ENCODE data around the gene NTM.

Gene NTM

GRCh38 chr11:131664816-131665215 lies 294.4 kb downstream of the NTM start:
- no peaks in the 10 kb centered on the region for H3K9me3 Mint-ChIP-seq
- H3K4me3 Mint-ChIP-seq = no peak overlapping the region
- H3K4me1 Mint-ChIP-seq (ENCODE audit: low read depth) = peaks cover 13% of the 10 kb centered on the region
- intact Hi-C loops (cut with micrococcal nuclease) = no loop called here
- H3K27ac Mint-ChIP-seq = no peak overlapping the region
- no peaks in the 10 kb centered on the region for H3K36me3 Mint-ChIP-seq (ENCODE audit: low read depth)
- H3K27me3 Mint-ChIP-seq = peaks cover 15% of the 10 kb centered on the region

- Mint-ChIP-seq H3K27ac (no peak overlapping the region), H3K4me1 (ENCODE audit: low read depth) (peaks cover 13% of the 10 kb centered on the region), H3K4me3 (no peak overlapping the region), H3K36me3 (ENCODE audit: low read depth) (no peaks in the 10 kb centered on the region), H3K9me3 (no peaks in the 10 kb centered on the region), H3K27me3 (peaks cover 12% of the 10 kb centered on the region)
- intact Hi-C loops (cut with micrococcal nuclease) = no loop called here
Measured at GRCh38 chr11:131665344-131665968, 295.0 kb downstream of the NTM start.

GRCh38 chr11:131666006-131666405 lies 295.6 kb downstream of the NTM start:
- intact Hi-C loops (cut with micrococcal nuclease) = no loop called here
- no peak overlapping the region for H3K4me3 Mint-ChIP-seq
- H3K4me1 Mint-ChIP-seq (ENCODE audit: low read depth) = peaks cover 13% of the 10 kb centered on the region
- H3K27me3 Mint-ChIP-seq = peaks cover 9% of the 10 kb centered on the region
- H3K27ac Mint-ChIP-seq = no peak overlapping the region
- no peaks in the 10 kb centered on the region for H3K9me3 Mint-ChIP-seq
- no peaks in the 10 kb centered on the region for H3K36me3 Mint-ChIP-seq (ENCODE audit: low read depth)

- H3K4me3 Mint-ChIP-seq = no peak overlapping the region
- H3K4me1 Mint-ChIP-seq (ENCODE audit: low read depth) = peaks cover 13% of the 10 kb centered on the region
- H3K36me3 Mint-ChIP-seq (ENCODE audit: low read depth) = no peaks in the 10 kb centered on the region
- H3K27me3 Mint-ChIP-seq = peaks cover 9% of the 10 kb centered on the region
- no peaks in the 10 kb centered on the region for H3K9me3 Mint-ChIP-seq
- H3K27ac Mint-ChIP-seq = no peak overlapping the region
- intact Hi-C loops (cut with micrococcal nuclease) = no loop called here
Measured at GRCh38 chr11:131666617-131667016, 296.2 kb downstream of the NTM start.

- Mint-ChIP-seq H3K27ac (no peak overlapping the region), H3K4me3 (no peak overlapping the region), H3K36me3 (ENCODE audit: low read depth) (no peaks in the 10 kb centered on the region), H3K27me3 (peaks cover 9% of the 10 kb centered on the region), H3K4me1 (ENCODE audit: low read depth) (peaks cover 13% of the 10 kb centered on the region), H3K9me3 (no peaks in the 10 kb centered on the region)
- intact Hi-C loops (cut with micrococcal nuclease) = no loop called here
Measured at GRCh38 chr11:131667566-131667965, 297.2 kb downstream of the NTM start.

- no peak overlapping the region for H3K27ac Mint-ChIP-seq
- H3K4me3 Mint-ChIP-seq = no peak overlapping the region
- intact Hi-C loops (cut with micrococcal nuclease) = no loop called here
- H3K4me1 Mint-ChIP-seq (ENCODE audit: low read depth) = peaks cover 13% of the 10 kb centered on the region
- peaks cover 9% of the 10 kb centered on the region for H3K27me3 Mint-ChIP-seq
- no peaks in the 10 kb centered on the region for H3K9me3 Mint-ChIP-seq
- no peaks in the 10 kb centered on the region for H3K36me3 Mint-ChIP-seq (ENCODE audit: low read depth)
Measured at GRCh38 chr11:131668500-131669400, 298.3 kb downstream of the NTM start.

- H3K4me3 Mint-ChIP-seq = no peak overlapping the region
- no peak overlapping the region for H3K27ac Mint-ChIP-seq
- no peaks in the 10 kb centered on the region for H3K9me3 Mint-ChIP-seq
- H3K36me3 Mint-ChIP-seq (ENCODE audit: low read depth) = no peaks in the 10 kb centered on the region
- intact Hi-C loops (cut with micrococcal nuclease) = no loop called here
- H3K4me1 Mint-ChIP-seq (ENCODE audit: low read depth) = peaks cover 13% of the 10 kb centered on the region
- peaks cover 9% of the 10 kb centered on the region for H3K27me3 Mint-ChIP-seq
Measured at GRCh38 chr11:131669401-131669780, 299.0 kb downstream of the NTM start.

GRCh38 chr11:131670876-131671275 lies 300.5 kb downstream of the NTM start:
- intact Hi-C loops (cut with micrococcal nuclease) = loop anchor here (5.0 kb wide), 1 partner anchor 264 kb away; no protein-coding TSS in a partner anchor
- Mint-ChIP-seq H3K4me1 (ENCODE audit: low read depth) (peaks cover 13% of the 10 kb centered on the region), H3K27ac (no peak overlapping the region), H3K27me3 (peaks cover 10% of the 10 kb centered on the region), H3K36me3 (ENCODE audit: low read depth) (no peaks in the 10 kb centered on the region), H3K4me3 (no peak overlapping the region), H3K9me3 (no peaks in the 10 kb centered on the region)

- intact Hi-C loops (cut with micrococcal nuclease) = loop anchor here (5.0 kb wide), 1 partner anchor 264 kb away; no protein-coding TSS in a partner anchor
- Mint-ChIP-seq H3K36me3 (ENCODE audit: low read depth) (no peaks in the 10 kb centered on the region), H3K4me1 (ENCODE audit: low read depth) (peaks cover 13% of the 10 kb centered on the region), H3K27me3 (peaks cover 9% of the 10 kb centered on the region), H3K9me3 (no peaks in the 10 kb centered on the region), H3K4me3 (no peak overlapping the region), H3K27ac (no peak overlapping the region)
Measured at GRCh38 chr11:131671320-131671719, 300.9 kb downstream of the NTM start.

- Mint-ChIP-seq H3K4me1 (ENCODE audit: low read depth) (peaks cover 13% of the 10 kb centered on the region), H3K4me3 (no peak overlapping the region), H3K36me3 (ENCODE audit: low read depth) (no peaks in the 10 kb centered on the region), H3K27ac (no peak overlapping the region), H3K9me3 (no peaks in the 10 kb centered on the region), H3K27me3 (peaks cover 9% of the 10 kb centered on the region)
- intact Hi-C loops (cut with micrococcal nuclease) = loop anchor here (5.0 kb wide), 1 partner anchor 264 kb away; no protein-coding TSS in a partner anchor
Measured at GRCh38 chr11:131671734-131672133, 301.3 kb downstream of the NTM start.

- Mint-ChIP-seq H3K36me3 (ENCODE audit: low read depth) (no peaks in the 10 kb centered on the region), H3K9me3 (no peaks in the 10 kb centered on the region), H3K27me3 (peaks cover 8% of the 10 kb centered on the region), H3K4me3 (no peak overlapping the region), H3K4me1 (ENCODE audit: low read depth) (peaks cover 13% of the 10 kb centered on the region), H3K27ac (no peak overlapping the region)
- intact Hi-C loops (cut with micrococcal nuclease) = loop anchor here (5.0 kb wide), 1 partner anchor 265 kb away; no protein-coding TSS in a partner anchor
Measured at GRCh38 chr11:131672191-131672590, 301.8 kb downstream of the NTM start.

- intact Hi-C loops (cut with micrococcal nuclease) = loop anchor here (1.0 to 5.0 kb wide), 3 partner anchors 267 to 751 kb away; no protein-coding TSS in a partner anchor
Measured at GRCh38 chr11:131674051-131674755, 303.8 kb downstream of the NTM start.

GRCh38 chr11:131675121-131675888 lies 304.9 kb downstream of the NTM start:
- H3K36me3 Mint-ChIP-seq (ENCODE audit: low read depth) = no peaks in the 10 kb centered on the region
- peaks cover 1% of the 10 kb centered on the region for H3K27me3 Mint-ChIP-seq
- H3K4me1 Mint-ChIP-seq (ENCODE audit: low read depth) = no peaks in the 10 kb centered on the region
- intact Hi-C loops (cut with micrococcal nuclease) = no loop called here
- H3K27ac Mint-ChIP-seq = no peak overlapping the region
- no peaks in the 10 kb centered on the region for H3K9me3 Mint-ChIP-seq
- H3K4me3 Mint-ChIP-seq = no peak overlapping the region

More at GRCh38 chr11:131674051-131674755, 303.8 kb downstream of the NTM start:
- Mint-ChIP-seq H3K27ac (no peak overlapping the region), H3K36me3 (ENCODE audit: low read depth) (no peaks in the 10 kb centered on the region), H3K4me1 (ENCODE audit: low read depth) (peaks cover 3% of the 10 kb centered on the region), H3K4me3 (no peak overlapping the region), H3K9me3 (no peaks in the 10 kb centered on the region), H3K27me3 (peaks cover 3% of the 10 kb centered on the region)
